GM12864 (cell line): ENCODE measurements around the gene APH1B.

Experiments
- DNase-seq: peaks from one replicate; pipeline ENCODE4 v3.0.0-alpha.2; 2011; ENCODE audit warnings: low read depth
- H3K4me3 ChIP-seq: 2 replicates; pipeline ENCODE4 v1.5.1; 2011; ENCODE audit warnings: mild to moderate bottlenecking, low read depth, low read length, control low read depth
- TF ChIP-seq, protein P1 (sequence below): IDR thresholded peaks from 2 replicates; pipeline ENCODE4 v1.5.1; 2011; ENCODE audit warnings: low read depth, mild to moderate bottlenecking, moderate library complexity, low read length, control low read depth, inconsistent platforms; ENCODE audit errors: missing control alignments

Gene APH1B

GRCh38 chr15:63292241-63292640, 14.8 kb downstream of the APH1B start:
- TF ChIP-seq, protein P1, sequence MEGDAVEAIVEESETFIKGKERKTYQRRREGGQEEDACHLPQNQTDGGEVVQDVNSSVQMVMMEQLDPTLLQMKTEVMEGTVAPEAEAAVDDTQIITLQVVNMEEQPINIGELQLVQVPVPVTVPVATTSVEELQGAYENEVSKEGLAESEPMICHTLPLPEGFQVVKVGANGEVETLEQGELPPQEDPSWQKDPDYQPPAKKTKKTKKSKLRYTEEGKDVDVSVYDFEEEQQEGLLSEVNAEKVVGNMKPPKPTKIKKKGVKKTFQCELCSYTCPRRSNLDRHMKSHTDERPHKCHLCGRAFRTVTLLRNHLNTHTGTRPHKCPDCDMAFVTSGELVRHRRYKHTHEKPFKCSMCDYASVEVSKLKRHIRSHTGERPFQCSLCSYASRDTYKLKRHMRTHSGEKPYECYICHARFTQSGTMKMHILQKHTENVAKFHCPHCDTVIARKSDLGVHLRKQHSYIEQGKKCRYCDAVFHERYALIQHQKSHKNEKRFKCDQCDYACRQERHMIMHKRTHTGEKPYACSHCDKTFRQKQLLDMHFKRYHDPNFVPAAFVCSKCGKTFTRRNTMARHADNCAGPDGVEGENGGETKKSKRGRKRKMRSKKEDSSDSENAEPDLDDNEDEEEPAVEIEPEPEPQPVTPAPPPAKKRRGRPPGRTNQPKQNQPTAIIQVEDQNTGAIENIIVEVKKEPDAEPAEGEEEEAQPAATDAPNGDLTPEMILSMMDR, result no peak
- H3K4me3 ChIP-seq, result no peak overlapping the region
- no peak for DNase-seq

DNA sequence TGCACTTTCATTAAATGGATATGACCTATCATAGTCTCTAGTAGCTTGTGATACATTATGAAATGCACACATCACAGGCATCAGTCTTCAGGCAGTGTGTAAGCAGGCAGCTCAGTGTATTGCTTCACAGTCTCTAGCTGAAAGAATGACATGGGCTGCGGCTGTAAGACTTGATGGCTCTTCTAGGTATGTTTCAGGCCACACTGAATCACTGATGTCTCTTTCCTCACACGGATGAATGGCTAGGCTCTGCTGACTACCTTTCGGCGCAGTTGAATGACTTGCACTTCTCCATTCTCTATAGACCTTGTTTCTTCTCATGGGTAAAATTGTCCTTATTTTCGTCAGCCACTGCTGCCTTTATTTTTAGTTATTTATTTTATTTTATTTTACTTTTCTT, 15.4 kb downstream of the APH1B start:
- DNase-seq, result no peak
- no peak overlapping the region for H3K4me3 ChIP-seq
- TF ChIP-seq, protein P1, result no peak

- no peak for DNase-seq
- H3K4me3 ChIP-seq, result no peak overlapping the region
- TF ChIP-seq, protein P1, result no peak
Measured at GRCh38 chr15:63294359-63294758, 17.0 kb downstream of the APH1B start.

GRCh38 chr15:63295341-63295740, 17.9 kb downstream of the APH1B start:
- H3K4me3 ChIP-seq, result no peak overlapping the region
- DNase-seq, result no peak
- TF ChIP-seq, protein P1, result no peak

DNA sequence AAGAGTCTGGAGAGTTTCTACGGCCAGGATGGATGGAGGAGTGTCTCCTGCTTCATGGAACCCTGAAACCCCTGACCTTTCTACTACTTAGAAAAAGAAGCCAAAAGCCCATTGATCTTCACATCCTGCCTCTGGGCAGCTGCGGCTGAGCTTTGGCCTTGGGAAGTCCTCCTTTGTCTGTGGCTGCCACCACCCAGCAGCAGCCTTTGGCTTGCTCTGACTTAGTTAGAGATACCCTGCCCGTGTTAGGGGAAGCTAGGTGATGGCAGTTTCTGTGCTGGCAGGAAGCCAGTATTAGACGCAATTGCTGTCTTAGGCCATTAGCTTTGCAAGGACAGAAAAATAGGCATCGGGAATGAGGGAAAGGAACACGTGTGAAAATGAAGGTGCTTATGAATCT, 18.8 kb downstream of the APH1B start:
- TF ChIP-seq, protein P1, result no peak
- DNase-seq, result no peak
- no peak overlapping the region for H3K4me3 ChIP-seq

GRCh38 chr15:63299943-63300575, 22.7 kb downstream of the APH1B start:
- no peak for DNase-seq
- TF ChIP-seq, protein P1, result no peak
- no peak overlapping the region for H3K4me3 ChIP-seq

GRCh38 chr15:63301088-63301487, 23.7 kb downstream of the APH1B start:
- DNase-seq, result no peak
- TF ChIP-seq, protein P1, result no peak
- H3K4me3 ChIP-seq, result no peak overlapping the region
